Upper lobe of left lung (tissue), 4 donors: Measurements from ENCODE around the gene RUNX1.

ENCODE experiments used
- EP300 ChIP-seq, 4 donors: sonication (generic); formaldehyde crosslinking; IDR thresholded peaks; one replicate each; pipeline ENCODE4 v1.5.1; 2017; ENCODE audit warnings: antibody characterized with exemption in 4 of 4, control low read depth in 2 of 4
- POLR2A ChIP-seq, 4 donors: fragments of 450-650 bp; IDR thresholded peaks; one replicate each; pipeline ENCODE4 v1.5.1; 2016 to 2017; ENCODE audit warnings: antibody characterized with exemption in 4 of 4, mild to moderate bottlenecking in 2 of 4
- POLR2AphosphoS5 ChIP-seq, 2 donors: sonication (generic); formaldehyde crosslinking; IDR thresholded peaks; one replicate each; pipeline ENCODE4 v1.5.1; 2017; ENCODE audit warnings: antibody characterized with exemption in 2 of 2
- TF ChIP-seq, protein P1 (sequence below), 6 experiments: fragments of 450-650 bp in 4 of 6; fragments of 200-600 bp in 2 of 6; sonication (generic) in 2 of 6; IDR thresholded peaks; one replicate each; pipeline ENCODE4 v1.5.1; 2016 to 2019; ENCODE audit warnings: antibody characterized with exemption in 6 of 6

DNA sequence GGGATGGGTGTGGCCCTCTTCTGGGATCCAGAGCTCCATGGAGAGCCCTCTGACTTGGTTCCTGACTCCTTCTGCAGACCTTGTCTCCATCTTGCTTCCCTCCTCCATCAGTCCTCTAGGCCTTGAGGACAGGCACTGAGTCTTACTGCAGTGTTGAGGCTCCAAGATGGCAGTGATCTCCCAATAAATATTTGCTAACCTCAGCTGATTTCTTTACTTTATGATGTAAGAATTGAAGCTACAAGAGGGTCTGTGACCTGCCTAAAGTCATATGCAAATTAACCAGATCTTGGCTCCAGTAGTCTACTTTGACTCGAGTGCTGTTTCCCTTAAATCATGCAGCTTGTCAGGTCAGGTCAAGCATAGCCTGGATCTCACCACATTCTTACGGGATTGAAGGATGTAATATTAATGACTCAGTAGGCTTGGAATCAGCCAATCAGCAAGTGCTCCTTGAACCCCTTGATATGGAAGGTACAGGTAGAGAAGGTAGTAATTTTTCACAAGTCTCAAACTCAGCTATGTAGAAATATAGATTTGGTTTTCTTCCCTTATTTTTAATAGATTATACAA, 287.3 kb downstream of the RUNX1 start:
- TF ChIP-seq, protein P1, sequence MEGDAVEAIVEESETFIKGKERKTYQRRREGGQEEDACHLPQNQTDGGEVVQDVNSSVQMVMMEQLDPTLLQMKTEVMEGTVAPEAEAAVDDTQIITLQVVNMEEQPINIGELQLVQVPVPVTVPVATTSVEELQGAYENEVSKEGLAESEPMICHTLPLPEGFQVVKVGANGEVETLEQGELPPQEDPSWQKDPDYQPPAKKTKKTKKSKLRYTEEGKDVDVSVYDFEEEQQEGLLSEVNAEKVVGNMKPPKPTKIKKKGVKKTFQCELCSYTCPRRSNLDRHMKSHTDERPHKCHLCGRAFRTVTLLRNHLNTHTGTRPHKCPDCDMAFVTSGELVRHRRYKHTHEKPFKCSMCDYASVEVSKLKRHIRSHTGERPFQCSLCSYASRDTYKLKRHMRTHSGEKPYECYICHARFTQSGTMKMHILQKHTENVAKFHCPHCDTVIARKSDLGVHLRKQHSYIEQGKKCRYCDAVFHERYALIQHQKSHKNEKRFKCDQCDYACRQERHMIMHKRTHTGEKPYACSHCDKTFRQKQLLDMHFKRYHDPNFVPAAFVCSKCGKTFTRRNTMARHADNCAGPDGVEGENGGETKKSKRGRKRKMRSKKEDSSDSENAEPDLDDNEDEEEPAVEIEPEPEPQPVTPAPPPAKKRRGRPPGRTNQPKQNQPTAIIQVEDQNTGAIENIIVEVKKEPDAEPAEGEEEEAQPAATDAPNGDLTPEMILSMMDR (IDR thresholded peaks at IDR 0.05): no peak
- TF ChIP-seq POLR2AphosphoS5 (IDR thresholded peaks at IDR 0.05) (no peak), EP300 (IDR thresholded peaks at IDR 0.05) (peak in 2 of 4 donors; percentile 41 to 66), POLR2A (IDR thresholded peaks at IDR 0.05) (no peak)
